WTC11 (cell line): ENCODE measurements around the gene MDFIC2. TPM values are rescaled to one million over a fixed set of nuclear protein-coding genes. Genes with fewer than 3 reads are reported as not detected.

ENCODE experiments used
- ATAC-seq: fragments of 200-7000 bp; cut with Tn5 transposase; 2 replicates; pipeline ENCODE4 v1.10.0; 2021; ENCODE audit warnings: mild to moderate bottlenecking, moderate library complexity
- Bru-seq: library from RNA; stranded (reverse); fragments of 400-500 nt; gene quantifications from one replicate; lab custom pipeline; 2021; lab: Mats Ljungman, UMichigan
- CTCF ChIA-PET: fragments of 300-600 bp; sonication (Branson Sonifier 250); formaldehyde crosslinking; loops from one replicate; lab custom pipeline; 2021; ENCODE audit warnings: antibody characterized with exemption; lab: Charles Lee
- POLR2A ChIA-PET: fragments of 350-600 bp; sonication (Branson Sonifier 250); formaldehyde crosslinking; loops from one replicate; lab custom pipeline; 2021; ENCODE audit warnings: antibody characterized with exemption; lab: Charles Lee
- DNase-seq: peaks from one replicate; pipeline ENCODE4 v3.0.0; 2021; ENCODE audit warnings: low spot score
- H3K27ac Mint-ChIP-seq: 2 replicates; pipeline ENCODE4 v1.8.0; 2021; ENCODE audit warnings: mixed read lengths
- H3K27me3 Mint-ChIP-seq: 2 replicates; pipeline ENCODE4 v1.8.0; 2021; ENCODE audit warnings: low read depth, mild to moderate bottlenecking, moderate library complexity, mixed read lengths
- H3K36me3 Mint-ChIP-seq: 2 replicates; pipeline ENCODE4 v1.8.0; 2021; ENCODE audit warnings: mixed read lengths
- H3K4me1 Mint-ChIP-seq: 2 replicates; pipeline ENCODE4 v1.8.0; 2022; ENCODE audit warnings: mixed read lengths
- H3K4me3 Mint-ChIP-seq: 2 replicates; pipeline ENCODE4 v1.8.0; 2021; ENCODE audit warnings: mild to moderate bottlenecking, moderate library complexity, mixed read lengths
- H3K9me3 Mint-ChIP-seq: 2 replicates; pipeline ENCODE4 v1.8.0; 2021; ENCODE audit warnings: mixed read lengths
- AR ChIP-seq: fragments of 250-450 bp; sonication (Bioruptor Pico); IDR thresholded peaks from 2 replicates; pipeline ENCODE4 v1.9.0; 2021; ENCODE audit warnings: mild to moderate bottlenecking
- ARID4B ChIP-seq: sonication (generic); formaldehyde crosslinking; IDR thresholded peaks from 2 replicates; pipeline ENCODE4 v1.8.0; 2023; ENCODE audit warnings: missing genetic modification reagents, mild to moderate bottlenecking, borderline replicate concordance
- ELF4 ChIP-seq: sonication (generic); formaldehyde crosslinking; IDR thresholded peaks from 2 replicates; pipeline ENCODE4 v1.8.1; 2022; ENCODE audit warnings: low read depth, mild to moderate bottlenecking, moderate library complexity, missing genetic modification reagents
- FOXK1 ChIP-seq: sonication (generic); formaldehyde crosslinking; IDR thresholded peaks from 2 replicates; pipeline ENCODE4 v1.8.0; 2022; ENCODE audit warnings: mild to moderate bottlenecking, moderate library complexity, missing genetic modification reagents
- FOXP1 ChIP-seq: sonication (generic); formaldehyde crosslinking; IDR thresholded peaks from 2 replicates; pipeline ENCODE4 v1.8.0; 2022; ENCODE audit warnings: missing genetic modification reagents, mild to moderate bottlenecking, moderate library complexity, borderline replicate concordance
- FOXP4 ChIP-seq: sonication (generic); formaldehyde crosslinking; IDR thresholded peaks from 2 replicates; pipeline ENCODE4 v1.8.0; 2022; ENCODE audit warnings: mild to moderate bottlenecking, missing genetic modification reagents
- IRF1 ChIP-seq: sonication (generic); formaldehyde crosslinking; IDR thresholded peaks from 2 replicates; pipeline ENCODE4 v1.8.0; 2023; ENCODE audit warnings: missing genetic modification reagents
- KAT7 ChIP-seq: sonication (generic); formaldehyde crosslinking; IDR thresholded peaks from 2 replicates; pipeline ENCODE4 v1.8.1; 2023; ENCODE audit warnings: missing genetic modification reagents, mild to moderate bottlenecking, borderline replicate concordance
- MLX ChIP-seq: sonication (generic); formaldehyde crosslinking; IDR thresholded peaks from 2 replicates; pipeline ENCODE4 v1.8.1; 2023; ENCODE audit warnings: mild to moderate bottlenecking, missing genetic modification reagents, moderate library complexity
- NFE2L1 ChIP-seq: sonication (generic); formaldehyde crosslinking; IDR thresholded peaks from 2 replicates; pipeline ENCODE4 v1.8.1; 2023; ENCODE audit warnings: missing genetic modification reagents
- NFYB ChIP-seq: sonication (generic); formaldehyde crosslinking; conservative IDR thresholded peaks from 2 replicates; pipeline ENCODE4 v1.8.0; 2022; ENCODE audit warnings: low read depth, missing genetic modification reagents
- PRRX2 ChIP-seq: fragments of 250-450 bp; sonication (Bioruptor Pico); IDR thresholded peaks from 2 replicates; pipeline ENCODE4 v1.8.0; 2021; ENCODE audit warnings: mild to moderate bottlenecking
- SMAD4 ChIP-seq: sonication (generic); formaldehyde crosslinking; IDR thresholded peaks from 2 replicates; pipeline ENCODE4 v1.8.0; 2022; ENCODE audit warnings: mild to moderate bottlenecking, missing genetic modification reagents
- TP53 ChIP-seq: sonication (generic); formaldehyde crosslinking; IDR thresholded peaks from 2 replicates; pipeline ENCODE4 v1.8.1; 2023; ENCODE audit warnings: mild to moderate bottlenecking, missing genetic modification reagents
- ZNF416 ChIP-seq: fragments of 250-450 bp; sonication (Bioruptor Pico); IDR thresholded peaks from 2 replicates; pipeline ENCODE4 v1.9.0; 2021; ENCODE audit warnings: mild to moderate bottlenecking, inconsistent platforms
- ZNF532 ChIP-seq: fragments of 250-450 bp; sonication (Bioruptor Pico); IDR thresholded peaks from 2 replicates; pipeline ENCODE4 v1.9.0; 2021; ENCODE audit warnings: mild to moderate bottlenecking, borderline replicate concordance
- ZSCAN18 ChIP-seq: fragments of 250-450 bp; sonication (Bioruptor Pico); IDR thresholded peaks from 2 replicates; pipeline ENCODE4 v2.1.2; 2022; ENCODE audit warnings: mild to moderate bottlenecking, moderate library complexity
- long read RNA-seq, 3 experiments: library from RNA in 1 of 3; library from capped mRNA in 1 of 3; library from polyadenylated mRNA in 1 of 3; unstranded in 2 of 3; stranded (forward) in 1 of 3; transcript quantifications; one replicate each; pipeline ENCODE4 v2.0.0, GENCODE V29; 2021
- total RNA-seq: library from RNA; stranded (reverse); gene quantifications from 3 replicates; pipeline ENCODE4 v1.2.3, GENCODE V29; 2021

The MDFIC2 gene
- total RNA-seq (not detected in 3 replicates), Bru-seq, nascent RNA (percentile 4 among the genes with signal in this experiment)
- long read RNA-seq, experiment 1: 0 reads
- long read RNA-seq, experiment 2: 0 reads
- long read RNA-seq, experiment 3: 0 reads

- Mint-ChIP-seq H3K9me3 (no peaks in the 10 kb centered on the region), H3K27ac (peak within 1 kb of the TSS; percentile 34), H3K27me3 (no peaks in the 10 kb centered on the region), H3K36me3 (no peaks in the 10 kb centered on the region), H3K4me3 (no peak within 1 kb of the TSS), H3K4me1 (peaks cover 19% of the 10 kb centered on the region)
- ChIA-PET POLR2A (no interaction called here), CTCF (interaction anchor here (0.7 to 1.5 kb wide), 3 partner anchors 11 to 204 kb away, joined by 3 to 6 read pairs (median 4); no protein-coding TSS in a partner anchor)
- TF ChIP-seq AR (CRISPR knock-in tag) (no peak), NFYB (CRISPR knock-in tag) (no peak), KAT7 (CRISPR knock-in tag) (no peak), ZNF416 (CRISPR knock-in tag) (no peak), ZNF532 (no peak), ELF4 (CRISPR knock-in tag) (no peak), ZSCAN18 (CRISPR knock-in tag) (no peak), TP53 (CRISPR knock-in tag) (no peak), FOXP4 (CRISPR knock-in tag) (no peak), MLX (CRISPR knock-in tag) (no peak), FOXP1 (CRISPR knock-in tag) (no peak), ARID4B (CRISPR knock-in tag) (no peak), FOXK1 (no peak), IRF1 (CRISPR knock-in tag) (no peak), PRRX2 (CRISPR knock-in tag) (no peak), SMAD4 (CRISPR knock-in tag) (no peak), NFE2L1 (CRISPR knock-in tag) (no peak)
- peak; percentile 87 for ATAC-seq
- DNase-seq: peak; percentile 19
Measured at GRCh38 chr3:70312336-70312735, at the start of gene MDFIC2. TSS of gene MDFIC2 (minus strand) at chr3:70312638. CDS start at chr3:70311973, 665 bp downstream.
